GM12891 (cell line): ENCODE data around the gene PAX4.

Experiments
- POLR2A ChIP-seq: IDR thresholded peaks from 2 replicates; pipeline ENCODE4 v1.6.1; 2011; ENCODE audit warnings: low read depth, low read length, control low read depth
- POLR2AphosphoS5 ChIP-seq: IDR thresholded peaks from 2 replicates; pipeline ENCODE4 v1.6.1; 2011; ENCODE audit warnings: low read depth, low read length, control low read depth
- POU2F2 ChIP-seq: IDR thresholded peaks from 2 replicates; pipeline ENCODE4 v1.6.1; 2011; ENCODE audit warnings: low read depth, mild to moderate bottlenecking, control low read depth, low read length, moderate library complexity
- TAF1 ChIP-seq: IDR thresholded peaks from 2 replicates; pipeline ENCODE4 v1.6.1; 2011; ENCODE audit warnings: low read depth, low read length, control low read depth

DNA sequence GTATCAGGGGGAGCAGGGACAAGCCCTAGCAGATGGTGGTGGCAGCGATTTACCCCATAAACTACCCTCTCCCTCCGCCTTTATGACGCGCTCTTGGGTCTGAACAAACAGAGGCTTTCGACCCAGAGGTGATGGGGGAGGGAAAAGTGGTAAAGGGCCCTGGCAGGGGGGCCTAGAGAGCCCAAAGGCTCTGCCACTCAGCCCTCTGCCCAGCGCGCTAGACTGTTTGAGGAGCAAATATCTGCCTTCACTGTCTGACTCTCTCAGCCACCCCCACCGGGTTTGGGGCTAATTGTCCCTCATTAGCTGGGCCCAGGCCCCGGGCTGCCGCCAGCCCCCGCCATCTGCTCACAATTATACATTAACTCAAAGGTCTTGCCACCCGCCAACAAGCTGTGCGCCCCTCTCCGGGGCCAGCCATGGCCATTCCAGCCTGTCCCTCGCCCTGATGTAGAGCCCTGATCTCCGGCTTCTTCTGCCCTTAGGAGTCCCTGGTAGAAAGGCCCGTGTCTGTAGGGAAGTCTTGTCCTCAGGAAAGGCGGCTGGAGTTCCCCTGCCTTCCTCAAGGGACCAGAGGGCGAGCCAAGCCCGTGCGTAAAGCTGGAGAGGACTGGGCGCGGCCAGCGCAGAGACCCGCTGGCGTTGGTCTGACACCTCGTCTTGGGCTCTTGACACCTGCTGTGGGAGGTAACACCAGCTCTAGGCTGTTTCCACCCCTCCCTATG lies 1.9 kb upstream of the PAX4 start:
- TF ChIP-seq TAF1 (no peak), POU2F2 (no peak), POLR2A (no peak), POLR2AphosphoS5 (no peak)
